Smooth muscle cell (in vitro differentiated cells): ENCODE measurements around the gene PDCD4. TPM values are rescaled to one million over a fixed set of nuclear protein-coding genes. Genes with fewer than 3 reads are reported as not detected.

Source experiments
- DNase-seq: peaks from one replicate; lab custom pipeline; 2025; ENCODE audit not compliant: unreplicated experiment; lab: John Stamatoyannopoulos, UW
- H2AFZ ChIP-seq: fragments of 200-600 bp; sonication (generic); 2 replicates; pipeline ENCODE4 v1.6.0; 2016; ENCODE audit warnings: antibody characterized with exemption, low read depth, mild to moderate bottlenecking
- H3F3A ChIP-seq: fragments of 200-600 bp; sonication (generic); 2 replicates; pipeline ENCODE4 v1.6.0; 2017; ENCODE audit warnings: antibody characterized with exemption, low read depth
- H3K27ac ChIP-seq: fragments of 200-600 bp; sonication (generic); 2 replicates; pipeline ENCODE4 v1.5.1; 2016; ENCODE audit warnings: low read depth, mild to moderate bottlenecking
- H3K27me3 ChIP-seq: fragments of 200-600 bp; sonication (generic); 2 replicates; pipeline ENCODE4 v1.6.1; 2016; ENCODE audit warnings: low read depth, mild to moderate bottlenecking
- H3K36me3 ChIP-seq: fragments of 200-600 bp; sonication (generic); 2 replicates; pipeline ENCODE4 v1.5.1; 2016; ENCODE audit warnings: low read depth
- H3K4me1 ChIP-seq: fragments of 200-600 bp; sonication (generic); 2 replicates; pipeline ENCODE4 v1.5.1; 2016; ENCODE audit warnings: low read depth
- H3K4me2 ChIP-seq: fragments of 200-600 bp; sonication (generic); 2 replicates; pipeline ENCODE4 v1.6.0; 2016; ENCODE audit warnings: mild to moderate bottlenecking
- H3K4me3 ChIP-seq: fragments of 200-600 bp; sonication (generic); 2 replicates; pipeline ENCODE4 v1.5.1; 2016; ENCODE audit warnings: mild to moderate bottlenecking
- H3K79me2 ChIP-seq: fragments of 200-600 bp; sonication (generic); 2 replicates; pipeline ENCODE4 v1.6.0; 2016; ENCODE audit warnings: low read depth, mild to moderate bottlenecking
- H3K9ac ChIP-seq: fragments of 200-600 bp; sonication (generic); 2 replicates; pipeline ENCODE4 v1.6.0; 2016; ENCODE audit warnings: low read depth
- H3K9me3 ChIP-seq: fragments of 200-600 bp; sonication (generic); replicated peaks from 2 replicates; pipeline ENCODE4 v1.5.1; 2016; ENCODE audit warnings: low read depth
- H4K20me1 ChIP-seq: fragments of 200-600 bp; sonication (generic); 2 replicates; pipeline ENCODE4 v1.6.0; 2016; ENCODE audit warnings: low read depth
- WGBS: methylation state at CpG from one replicate; pipeline ENCODE4 v1.1.7; 2016; ENCODE audit warnings: low lambda C conversion rate; 5-methylcytosine and 5-hydroxymethylcytosine counted together
- polyA plus RNA-seq: library from polyadenylated mRNA; unstranded; fragments of >200 nt; fragmentation: Nextera tagmentation; extraction: Ambion mirVana; gene quantifications from 2 replicates; pipeline ENCODE4 v1.2.1, GENCODE V29; 2016
- total RNA-seq: library from RNA; depleted of rRNA; stranded (reverse); fragments of >200 nt; gene quantifications from 2 replicates; pipeline ENCODE4 v1.2.3, GENCODE V29; 2014
- TF ChIP-seq, protein P1 (sequence below): fragments of 200-600 bp; sonication (generic); IDR thresholded peaks from 2 replicates; pipeline ENCODE4 v1.5.1; 2017; ENCODE audit warnings: borderline replicate concordance, mild to moderate bottlenecking, antibody characterized with exemption; ENCODE audit not compliant: insufficient read depth, poor library complexity, severe bottlenecking

The PDCD4 gene
- total and polyA plus RNA-seq, 2 experiments from 2014 or later = 67.0 to 124 TPM

DNA sequence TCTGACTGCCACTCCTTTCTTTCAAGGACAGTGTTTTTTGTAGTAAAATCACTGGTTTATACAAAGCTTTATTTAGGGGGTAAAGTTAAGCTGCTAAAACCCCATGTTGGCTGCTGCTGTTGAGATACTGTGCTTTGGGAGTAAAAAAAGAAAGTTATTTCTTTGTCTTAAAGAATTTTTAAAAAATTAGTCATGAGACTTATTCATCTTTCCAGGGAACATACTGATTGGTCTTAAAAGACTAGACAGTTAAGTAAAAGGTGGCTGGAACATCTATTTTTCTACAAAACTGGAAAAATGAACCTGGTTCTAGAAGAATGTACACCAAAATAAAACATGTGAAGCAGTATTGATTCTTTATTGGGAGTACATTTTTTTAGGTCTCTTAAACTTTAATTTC, 26.7 kb downstream of the PDCD4 start:
- no peak overlapping the region for H3K4me2 ChIP-seq
- no peak overlapping the region for H3K9ac ChIP-seq
- TF ChIP-seq, protein P1, sequence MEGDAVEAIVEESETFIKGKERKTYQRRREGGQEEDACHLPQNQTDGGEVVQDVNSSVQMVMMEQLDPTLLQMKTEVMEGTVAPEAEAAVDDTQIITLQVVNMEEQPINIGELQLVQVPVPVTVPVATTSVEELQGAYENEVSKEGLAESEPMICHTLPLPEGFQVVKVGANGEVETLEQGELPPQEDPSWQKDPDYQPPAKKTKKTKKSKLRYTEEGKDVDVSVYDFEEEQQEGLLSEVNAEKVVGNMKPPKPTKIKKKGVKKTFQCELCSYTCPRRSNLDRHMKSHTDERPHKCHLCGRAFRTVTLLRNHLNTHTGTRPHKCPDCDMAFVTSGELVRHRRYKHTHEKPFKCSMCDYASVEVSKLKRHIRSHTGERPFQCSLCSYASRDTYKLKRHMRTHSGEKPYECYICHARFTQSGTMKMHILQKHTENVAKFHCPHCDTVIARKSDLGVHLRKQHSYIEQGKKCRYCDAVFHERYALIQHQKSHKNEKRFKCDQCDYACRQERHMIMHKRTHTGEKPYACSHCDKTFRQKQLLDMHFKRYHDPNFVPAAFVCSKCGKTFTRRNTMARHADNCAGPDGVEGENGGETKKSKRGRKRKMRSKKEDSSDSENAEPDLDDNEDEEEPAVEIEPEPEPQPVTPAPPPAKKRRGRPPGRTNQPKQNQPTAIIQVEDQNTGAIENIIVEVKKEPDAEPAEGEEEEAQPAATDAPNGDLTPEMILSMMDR = no peak
- H3K36me3 ChIP-seq = peaks cover 4% of the 10 kb centered on the region
- DNase-seq = no peak
- no peaks in the 10 kb centered on the region for H3K9me3 ChIP-seq
- H3K4me1 ChIP-seq = no peaks in the 10 kb centered on the region
- no peaks in the 10 kb centered on the region for H3K27me3 ChIP-seq
- H3K4me3 ChIP-seq = no peak overlapping the region
- H3F3A ChIP-seq = no peaks in the 10 kb centered on the region
- peak overlapping the region; percentile 27 for H3K27ac ChIP-seq
- peaks cover 9% of the 10 kb centered on the region for H4K20me1 ChIP-seq
- peaks cover 12% of the 10 kb centered on the region for H3K79me2 ChIP-seq
- no peak overlapping the region for H2AFZ ChIP-seq

DNA sequence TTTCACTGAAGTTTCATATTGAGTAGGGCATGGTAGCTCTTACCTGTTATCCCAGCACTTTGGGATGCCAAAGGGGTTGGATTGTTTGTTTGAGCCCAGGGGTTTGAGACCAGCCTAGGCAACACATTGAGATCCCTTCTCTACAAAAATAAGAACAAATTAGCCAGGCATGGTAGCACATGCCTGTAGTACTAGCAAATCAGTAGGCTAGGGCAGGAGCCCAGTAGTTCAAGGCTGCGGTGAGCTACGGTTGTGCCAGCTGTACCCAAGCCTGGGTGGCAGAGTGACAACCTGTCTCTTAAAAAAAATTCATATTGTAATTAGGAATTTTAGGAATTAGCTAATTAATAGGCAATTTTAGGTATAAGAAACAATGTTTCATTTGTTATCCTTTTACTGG, 29.3 kb downstream of the PDCD4 start:
- 95% methylated on average over 2 of the region's 2 CpGs for WGBS
- H3F3A ChIP-seq = no peaks in the 10 kb centered on the region
- TF ChIP-seq, protein P1 = no peak
- H3K79me2 ChIP-seq = no peaks in the 10 kb centered on the region
- no peak overlapping the region for H3K4me3 ChIP-seq
- DNase-seq = no peak
- H3K4me1 ChIP-seq = no peaks in the 10 kb centered on the region
- H3K9me3 ChIP-seq = no peaks in the 10 kb centered on the region
- no peak overlapping the region for H3K9ac ChIP-seq
- no peak overlapping the region for H3K4me2 ChIP-seq
- no peaks in the 10 kb centered on the region for H3K36me3 ChIP-seq
- H2AFZ ChIP-seq = no peak overlapping the region
- H4K20me1 ChIP-seq = no peaks in the 10 kb centered on the region
- H3K27me3 ChIP-seq = no peaks in the 10 kb centered on the region
- H3K27ac ChIP-seq = no peak overlapping the region

DNA sequence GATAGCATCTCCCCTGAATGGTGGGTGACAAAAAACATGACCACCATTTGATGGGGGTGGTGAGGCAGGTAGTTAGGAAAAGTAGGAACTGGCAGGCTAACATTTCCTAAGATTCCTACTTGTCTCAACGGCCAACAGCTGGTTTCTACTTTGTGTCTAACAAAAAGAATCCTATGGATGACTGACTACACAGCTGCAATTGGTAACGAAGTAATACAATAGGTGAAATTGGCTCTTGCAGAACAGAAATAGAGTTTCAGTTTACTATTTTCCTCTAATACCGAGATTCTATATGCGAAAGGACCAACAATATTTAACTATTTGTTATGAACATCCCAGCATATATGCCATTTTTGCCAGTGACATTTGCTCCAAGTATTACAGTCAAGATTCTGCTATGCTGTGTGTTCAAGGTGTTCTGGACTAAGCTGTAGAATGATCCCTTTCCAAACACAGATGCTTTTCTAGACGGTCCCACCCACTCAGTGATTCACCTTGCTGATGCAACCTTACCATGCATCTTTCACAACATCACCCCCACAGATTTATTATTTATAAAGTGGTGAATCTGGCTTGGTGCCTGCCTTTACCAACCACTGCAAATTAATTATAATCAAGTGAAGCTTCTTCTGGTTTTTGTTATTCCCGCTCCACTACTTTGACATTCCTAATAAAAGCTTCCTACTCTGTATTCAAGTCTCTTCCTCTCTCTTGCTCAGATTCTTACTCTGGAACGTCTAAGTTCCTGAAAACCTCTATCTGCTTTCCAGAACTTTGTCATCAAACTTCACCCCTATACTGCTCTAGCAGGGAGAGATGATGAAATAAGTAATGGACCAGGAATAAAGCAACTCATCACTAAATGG, 30.5 kb downstream of the PDCD4 start:
- H4K20me1 ChIP-seq = no peaks in the 10 kb centered on the region
- H3F3A ChIP-seq = no peaks in the 10 kb centered on the region
- H3K4me2 ChIP-seq = no peak overlapping the region
- no peaks in the 10 kb centered on the region for H3K27me3 ChIP-seq
- H3K4me3 ChIP-seq = no peak overlapping the region
- H3K9me3 ChIP-seq = no peaks in the 10 kb centered on the region
- peak overlapping the region; percentile 53 for H3K27ac ChIP-seq
- WGBS = 78% methylated on average over 7 of the region's 7 CpGs
- no peak overlapping the region for H2AFZ ChIP-seq
- no peak for DNase-seq
- TF ChIP-seq, protein P1 = no peak
- no peaks in the 10 kb centered on the region for H3K36me3 ChIP-seq
- no peak overlapping the region for H3K9ac ChIP-seq
- no peaks in the 10 kb centered on the region for H3K79me2 ChIP-seq
- no peaks in the 10 kb centered on the region for H3K4me1 ChIP-seq
